Sigmoid colon (tissue), 3 donors: Measurements from ENCODE around the gene WDR91.

Experiments used
- CTCF ChIP-seq, 4 experiments: fragments of 450-650 bp in 3 of 4; fragments of 200-600 bp in 1 of 4; IDR thresholded peaks; one replicate each; pipeline ENCODE4 v1.5.1; 2016 to 2019; ENCODE audit warnings: antibody characterized with exemption in 4 of 4, mild to moderate bottlenecking in 3 of 4, moderate library complexity in 2 of 4
- POLR2A ChIP-seq, 2 donors: fragments of 450-650 bp; IDR thresholded peaks; one replicate each; pipeline ENCODE4 v1.6.1; 2016; ENCODE audit warnings: antibody characterized with exemption in 2 of 2, mild to moderate bottlenecking in 2 of 2, moderate library complexity in 2 of 2

DNA sequence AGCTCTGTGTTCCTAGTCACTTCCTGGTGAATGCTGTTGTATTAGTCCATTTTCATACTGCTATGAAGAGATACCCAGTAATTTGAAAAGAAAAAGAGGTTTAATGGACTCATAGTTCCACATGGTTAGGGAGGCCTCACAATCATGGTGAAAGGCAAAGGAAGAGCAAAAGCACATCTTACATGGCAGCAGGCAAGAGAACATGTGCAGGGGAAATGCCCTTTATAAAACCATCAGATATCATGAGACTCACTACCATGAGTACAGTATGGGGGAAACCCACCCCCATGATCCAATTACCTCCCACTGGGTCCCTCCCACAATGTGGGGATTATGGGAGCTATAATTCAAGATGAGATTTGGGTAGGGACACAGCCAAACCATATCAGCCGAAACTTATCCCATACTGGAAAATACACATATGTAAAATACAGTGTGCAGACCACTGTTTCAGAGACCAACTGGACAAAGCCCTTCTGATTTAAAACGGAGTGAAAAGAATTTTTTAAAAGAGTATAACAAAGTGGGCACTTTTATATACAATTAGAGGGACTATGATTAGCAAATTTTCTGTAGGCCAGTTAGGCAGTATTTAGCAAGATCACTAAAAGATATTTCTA, 48.8 kb downstream of the WDR91 start:
- no peak for TF ChIP-seq CTCF (IDR thresholded peaks at IDR 0.05)
- no peak for TF ChIP-seq POLR2A (IDR thresholded peaks at IDR 0.05)
